HepG2 (cell line): ENCODE data around the gene KIF25. TPM values are rescaled to one million over a fixed set of nuclear protein-coding genes. Genes with fewer than 3 reads are reported as not detected.

ENCODE experiments used
- ATAC-seq: fragments of 200-7000 bp; cut with Tn5 transposase; 3 replicates; pipeline ENCODE4 v1.9.1; 2020; ENCODE audit warnings: mild to moderate bottlenecking, moderate library complexity
- BruUV-seq: library from RNA; stranded (reverse); fragments of 400-500 nt; replicated peaks from 2 replicates; lab custom pipeline; 2021; lab: Mats Ljungman, UMichigan
- CTCF ChIA-PET: fragments of 300-600 bp; formaldehyde crosslinking; extraction: SDS; loops from one replicate; lab custom pipeline; 2021; ENCODE audit warnings: low total read pairs, inconsistent platforms, low intra/inter-chr PET ratio; lab: Yijun Ruan, JAX
- POLR2A ChIA-PET: fragments of 350-600 bp; sonication (Branson Sonifier 250); formaldehyde crosslinking; loops from one replicate; lab custom pipeline; 2020; ENCODE audit warnings: antibody characterized with exemption, inconsistent platforms; lab: Yijun Ruan, JAX
- DNase-seq: peaks from one replicate; pipeline ENCODE4 v3.0.0-alpha.2; 2015; ENCODE audit warnings: low spot score
- FAIRE-seq: peaks from 3 replicates; lab custom pipeline; 2011; peaks lifted over from hg19 to GRCh38; lab: Jason Lieb, UNC
- H2AFZ ChIP-seq: one replicate; pipeline ENCODE4 v1.6.1; 2011; ENCODE audit warnings: low read length, inconsistent platforms
- H3K27ac ChIP-seq: fragments of 300-600 bp; 3 replicates; pipeline ENCODE4 v1.8.0; 2011; ENCODE audit warnings: mixed run types, mild to moderate bottlenecking, mixed read lengths, low read length, inconsistent platforms; ENCODE audit not compliant: insufficient read depth; ENCODE audit errors: extremely low read length
- H3K27me3 ChIP-seq, 2 experiments: fragments of 200-600 bp in 1 of 2; 2 replicates in 1 of 2; 3 replicates in 1 of 2; pipeline versions ENCODE4 v1.6.0 to v1.8.0; 2011; ENCODE audit warnings: low read length in 2 of 2, mild to moderate bottlenecking in 2 of 2, moderate library complexity in 2 of 2, inconsistent platforms in 1 of 2; ENCODE audit not compliant: insufficient read depth in 2 of 2, control insufficient read depth in 1 of 2
- H3K36me3 ChIP-seq, 2 experiments: fragments of 200-600 bp in 1 of 2; replicated peaks in 1 of 2; 2 replicates in 1 of 2; 3 replicates in 1 of 2; pipeline versions ENCODE4 v1.5.1 to v1.8.0; 2011; ENCODE audit warnings: low read length in 2 of 2, inconsistent platforms in 1 of 2; ENCODE audit not compliant: insufficient read depth in 2 of 2, control insufficient read depth in 1 of 2
- H3K4me1 ChIP-seq: 2 replicates; pipeline ENCODE4 v1.5.1; 2012; ENCODE audit warnings: low read length, inconsistent platforms; ENCODE audit not compliant: insufficient read depth
- H3K4me2 ChIP-seq: 2 replicates; pipeline ENCODE4 v1.6.0; 2011; ENCODE audit warnings: low read depth, low read length, inconsistent platforms
- H3K4me3 ChIP-seq, 3 experiments: fragments of 200-600 bp in 1 of 3; sonication (generic), shearing (Covaris generic) in 1 of 3; replicated peaks in 1 of 3; 2 replicates each; pipeline ENCODE4 v1.5.1; 2011 to 2016; ENCODE audit warnings: low read length in 3 of 3, inconsistent platforms in 2 of 3, low read depth in 2 of 3, mild to moderate bottlenecking in 2 of 3, control low read depth in 1 of 3, mixed read lengths in 1 of 3; ENCODE audit not compliant: insufficient read depth in 1 of 3
- H3K79me2 ChIP-seq: one replicate; pipeline ENCODE4 v1.6.1; 2011; ENCODE audit warnings: low read length, inconsistent platforms; ENCODE audit not compliant: insufficient read depth
- H3K9ac ChIP-seq: 2 replicates; pipeline ENCODE4 v1.6.0; 2011; ENCODE audit warnings: mild to moderate bottlenecking, low read depth, low read length, inconsistent platforms; ENCODE audit not compliant: insufficient read depth
- H3K9me3 ChIP-seq: 2 replicates; pipeline ENCODE4 v1.5.1; 2012; ENCODE audit warnings: mild to moderate bottlenecking, low read length
- H4K20me1 ChIP-seq: 2 replicates; pipeline ENCODE4 v1.6.0; 2011; ENCODE audit warnings: inconsistent platforms, mild to moderate bottlenecking, low read length, moderate library complexity; ENCODE audit not compliant: insufficient read depth
- FOXJ3 ChIP-seq: sonication (generic); formaldehyde crosslinking; IDR thresholded peaks from 2 replicates; pipeline ENCODE4 v1.4.0; 2020; ENCODE audit warnings: missing genetic modification reagents, mild to moderate bottlenecking, borderline replicate concordance
- HOXA3 ChIP-seq: sonication (generic); formaldehyde crosslinking; IDR thresholded peaks from 2 replicates; pipeline ENCODE4 v1.5.0; 2020; ENCODE audit warnings: missing genetic modification reagents
- LBX2 ChIP-seq: sonication (generic); formaldehyde crosslinking; IDR thresholded peaks from 2 replicates; pipeline ENCODE4 v1.5.0; 2020; ENCODE audit warnings: missing genetic modification reagents, mild to moderate bottlenecking, borderline replicate concordance
- MYC ChIP-seq: sonication (generic); formaldehyde crosslinking; IDR thresholded peaks from 2 replicates; pipeline ENCODE4 v1.9.0; 2021; ENCODE audit warnings: missing genetic modification reagents, borderline replicate concordance
- RCOR2 ChIP-seq: IDR thresholded peaks from 2 replicates; pipeline ENCODE4 v1.6.1; 2016; ENCODE audit warnings: missing biosample characterization, missing genetic modification reagents
- RXRB ChIP-seq: IDR thresholded peaks from 2 replicates; pipeline ENCODE4 v1.6.1; 2016; ENCODE audit warnings: borderline replicate concordance, missing genetic modification reagents, missing compliant biosample characterization
- TBP ChIP-seq: sonication (generic); formaldehyde crosslinking; IDR thresholded peaks from 2 replicates; pipeline ENCODE4 v1.5.0; 2020; ENCODE audit warnings: missing genetic modification reagents
- ZFAT ChIP-seq: sonication (generic); formaldehyde crosslinking; conservative IDR thresholded peaks from 2 replicates; pipeline ENCODE4 v1.8.1; 2023; ENCODE audit warnings: missing genetic modification reagents, inconsistent platforms
- ZNF251 ChIP-seq: sonication (generic); formaldehyde crosslinking; IDR thresholded peaks from 2 replicates; pipeline ENCODE4 v1.9.0; 2021; ENCODE audit warnings: mild to moderate bottlenecking, missing genetic modification reagents
- ZNF331 ChIP-seq: sonication (generic); formaldehyde crosslinking; IDR thresholded peaks from 2 replicates; pipeline ENCODE4 v1.4.0; 2020; ENCODE audit warnings: missing genetic modification reagents
- ZNF431 ChIP-seq: sonication (generic); formaldehyde crosslinking; IDR thresholded peaks from 2 replicates; pipeline ENCODE4 v1.9.0; 2022; ENCODE audit warnings: missing genetic modification reagents, low read depth, mild to moderate bottlenecking, borderline replicate concordance
- ZNF556 ChIP-seq: sonication (generic); formaldehyde crosslinking; IDR thresholded peaks from 2 replicates; pipeline ENCODE4 v1.4.0; 2020; ENCODE audit warnings: mild to moderate bottlenecking, missing genetic modification reagents, borderline replicate concordance
- ZNF746 ChIP-seq: sonication (generic); formaldehyde crosslinking; IDR thresholded peaks from 2 replicates; pipeline ENCODE4 v1.8.0; 2022; ENCODE audit warnings: mild to moderate bottlenecking, missing genetic modification reagents
- ZNF761 ChIP-seq: sonication (generic); formaldehyde crosslinking; conservative IDR thresholded peaks from 2 replicates; pipeline ENCODE4 v1.4.0; 2020; ENCODE audit warnings: mild to moderate bottlenecking, missing genetic modification reagents
- ZNF773 ChIP-seq: sonication (generic); formaldehyde crosslinking; IDR thresholded peaks from 2 replicates; pipeline ENCODE4 v1.4.0; 2020; ENCODE audit warnings: missing genetic modification reagents, borderline replicate concordance
- WGBS: methylation state at CpG from one replicate; pipeline ENCODE4 v1.1.6; 2017; ENCODE audit warnings: low lambda C conversion rate; 5-methylcytosine and 5-hydroxymethylcytosine counted together
- in situ Hi-C: cut with HindIII; loops from 2 replicates; pipeline ENCODE4 v1.10.0; 2017; ENCODE audit warnings: low pct_unique_long_range_greater_than_20kb; ENCODE audit not compliant: extremely low pct_ligation_motif_present
- intact Hi-C: fragments of 100-400 bp; cut with micrococcal nuclease; formaldehyde crosslinking; loops from one replicate; pipeline ENCODE4 v1.10.0; 2022; ENCODE audit not compliant: unreplicated experiment
- polyA plus RNA-seq, 8 experiments: library from polyadenylated mRNA; depleted of rRNA in 3 of 8; stranded (reverse) in 7 of 8; unstranded in 1 of 8; fragments of >200 nt; fragmentation: Illumina TruSeq in 4 of 8; extraction: Trizol in 4 of 8; gene quantifications; 2 replicates each; pipeline versions ENCODE4 v1.2.1 to v1.2.3, GENCODE V29; 2011 to 2016; ENCODE audit warnings: low read depth in 4 of 8, missing spikeins in 1 of 8, mixed read lengths in 1 of 8; ENCODE audit not compliant: insufficient read depth in 1 of 8
- total RNA-seq, 5 experiments: library from RNA; depleted of rRNA; stranded (reverse); fragments of >200 nt; fragmentation: Illumina TruSeq; extraction: Trizol; gene quantifications; 2 replicates each; pipeline ENCODE4 v1.2.3, GENCODE V29; 2016; ENCODE audit warnings: low read depth in 1 of 5

The KIF25 gene
- total and polyA plus RNA-seq, 2 of the 13 experiments (the other 11 are each of a cell fraction or from before 2014, with no cell fraction given): not detected

- FAIRE-seq (no peak), DNase-seq (no peak), ATAC-seq (peak; percentile 52)
- BruUV-seq: no TSS peak
- H3K79me2 ChIP-seq: no peaks in the 10 kb centered on the region
- H3K9me3 ChIP-seq: no peaks in the 10 kb centered on the region
- WGBS: 28% methylated on average over 7 of the region's 12 CpGs
- H3K27ac ChIP-seq: no peak overlapping the region
- no peak for TF ChIP-seq ZNF331 (CRISPR knock-in tag)
- TF ChIP-seq ZNF761 (CRISPR knock-in tag): no peak
- no peak for TF ChIP-seq ZNF431 (CRISPR knock-in tag)
- no peak for TF ChIP-seq ZFAT (CRISPR knock-in tag)
- TF ChIP-seq RXRB: no peak
- no peak for TF ChIP-seq ZNF251 (CRISPR knock-in tag)
- TF ChIP-seq ZNF773 (CRISPR knock-in tag): no peak
- TF ChIP-seq ZNF556 (CRISPR knock-in tag): no peak
- no peak for TF ChIP-seq LBX2 (CRISPR knock-in tag)
- TF ChIP-seq ZNF746 (CRISPR knock-in tag): no peak
- TF ChIP-seq HOXA3 (CRISPR knock-in tag): no peak
- no peak for TF ChIP-seq TBP (CRISPR knock-in tag)
- TF ChIP-seq FOXJ3: no peak
- no peak for TF ChIP-seq RCOR2 (CRISPR knock-in tag)
- no peak for TF ChIP-seq MYC (CRISPR knock-in tag)
- ChIA-PET POLR2A (no interaction called here), CTCF (no interaction called here)
- peaks cover 2 to 51% of the 10 kb centered on the region in 2 experiments; a peak in 3 of 5 replicates for H3K27me3 ChIP-seq
- no peak overlapping the region for H3K9ac ChIP-seq
- intact Hi-C loops: no loop called here
- no peak overlapping the region for H3K4me3 ChIP-seq
- in situ Hi-C loops: no loop called here
- H4K20me1 ChIP-seq: no peaks in the 10 kb centered on the region
- no peaks in the 10 kb centered on the region for H3K36me3 ChIP-seq
- no peak overlapping the region for H3K4me2 ChIP-seq
- H3K4me1 ChIP-seq: no peaks in the 10 kb centered on the region
- no peak overlapping the region for H2AFZ ChIP-seq
Observed at GRCh38 chr6:167995302-167995701, 2.2 kb upstream of the KIF25 start.
